ENCODE measurements around the gene LIM2.

DNA sequence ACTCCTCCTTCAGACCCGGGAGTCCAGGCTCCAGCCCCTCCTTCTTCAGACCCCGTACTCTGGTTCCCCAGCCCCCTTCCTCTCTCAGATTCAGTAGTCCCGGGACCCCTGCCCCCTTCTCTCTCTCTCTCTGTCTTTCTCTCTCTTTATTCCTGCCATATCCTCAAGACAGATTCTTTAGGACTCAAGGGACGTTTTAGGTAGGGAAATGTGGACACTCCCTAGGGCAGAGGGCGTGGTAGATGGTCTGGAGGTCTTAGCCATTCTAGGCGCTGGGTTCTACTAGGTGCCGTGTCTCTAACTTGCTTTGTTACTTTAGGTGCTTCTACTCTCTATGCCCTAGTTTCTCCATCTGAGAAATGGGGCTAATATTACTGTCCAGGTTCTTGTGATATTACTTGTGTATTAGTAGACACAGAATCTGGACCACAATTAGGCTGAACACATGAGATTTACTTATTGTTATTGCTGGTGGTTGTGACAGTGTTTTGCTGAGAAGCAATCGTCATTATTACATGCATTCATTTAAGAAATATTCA is 3.4 kb upstream of the LIM2 start:
- TF ChIP-seq, protein P1, sequence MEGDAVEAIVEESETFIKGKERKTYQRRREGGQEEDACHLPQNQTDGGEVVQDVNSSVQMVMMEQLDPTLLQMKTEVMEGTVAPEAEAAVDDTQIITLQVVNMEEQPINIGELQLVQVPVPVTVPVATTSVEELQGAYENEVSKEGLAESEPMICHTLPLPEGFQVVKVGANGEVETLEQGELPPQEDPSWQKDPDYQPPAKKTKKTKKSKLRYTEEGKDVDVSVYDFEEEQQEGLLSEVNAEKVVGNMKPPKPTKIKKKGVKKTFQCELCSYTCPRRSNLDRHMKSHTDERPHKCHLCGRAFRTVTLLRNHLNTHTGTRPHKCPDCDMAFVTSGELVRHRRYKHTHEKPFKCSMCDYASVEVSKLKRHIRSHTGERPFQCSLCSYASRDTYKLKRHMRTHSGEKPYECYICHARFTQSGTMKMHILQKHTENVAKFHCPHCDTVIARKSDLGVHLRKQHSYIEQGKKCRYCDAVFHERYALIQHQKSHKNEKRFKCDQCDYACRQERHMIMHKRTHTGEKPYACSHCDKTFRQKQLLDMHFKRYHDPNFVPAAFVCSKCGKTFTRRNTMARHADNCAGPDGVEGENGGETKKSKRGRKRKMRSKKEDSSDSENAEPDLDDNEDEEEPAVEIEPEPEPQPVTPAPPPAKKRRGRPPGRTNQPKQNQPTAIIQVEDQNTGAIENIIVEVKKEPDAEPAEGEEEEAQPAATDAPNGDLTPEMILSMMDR (IDR thresholded peaks at IDR 0.05), result no peak
- TF ChIP-seq EZH2 (IDR thresholded peaks at IDR 0.05), result no peak
